GM12873 (cell line): ENCODE measurements around the gene TP53AIP1.

Experiments
- CTCF ChIP-seq: IDR thresholded peaks from 2 replicates; pipeline ENCODE4 v1.5.1; 2012; ENCODE audit warnings: low read depth, mild to moderate bottlenecking, moderate library complexity, low read length, control low read depth; ENCODE audit not compliant: insufficient read depth; ENCODE audit errors: missing control alignments

TP53AIP1 gene

GRCh38 chr11:128905345-128906184, 37.1 kb downstream of the TP53AIP1 start:
- peak; percentile 50 for TF ChIP-seq CTCF

DNA sequence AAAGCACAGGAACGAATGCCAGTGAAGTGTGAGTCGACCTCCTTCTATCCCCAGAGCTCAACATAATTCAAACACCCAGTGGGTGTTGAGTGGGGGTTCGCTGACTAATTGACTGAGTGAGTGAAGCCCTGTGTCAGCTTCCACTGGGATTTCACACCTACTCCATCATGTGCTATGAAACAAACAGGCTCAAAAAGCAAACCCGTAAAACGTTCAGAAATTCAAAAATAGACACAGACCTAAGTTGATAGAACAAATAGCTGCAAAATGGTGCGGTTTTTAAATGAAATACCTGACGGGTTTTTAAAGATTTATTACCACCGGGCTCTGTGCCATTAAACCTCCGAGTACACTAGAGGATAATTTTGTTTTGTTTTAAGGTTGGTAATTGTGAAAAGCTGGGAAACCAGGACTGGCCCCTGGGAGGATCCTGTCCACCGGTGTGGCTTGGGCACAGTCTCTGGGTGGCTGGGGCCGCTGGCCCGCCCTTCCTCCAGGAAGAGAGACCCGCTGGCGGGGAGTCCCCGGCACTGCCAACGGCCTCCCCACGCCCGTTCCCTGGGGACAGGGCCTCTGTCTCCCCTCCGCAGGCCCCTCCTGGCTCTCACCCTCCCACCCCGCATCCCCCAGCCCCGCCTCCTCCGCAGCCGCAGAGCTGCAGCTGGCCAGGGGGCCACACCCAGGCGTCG, 37.9 kb downstream of the TP53AIP1 start:
- no peak for TF ChIP-seq CTCF

DNA sequence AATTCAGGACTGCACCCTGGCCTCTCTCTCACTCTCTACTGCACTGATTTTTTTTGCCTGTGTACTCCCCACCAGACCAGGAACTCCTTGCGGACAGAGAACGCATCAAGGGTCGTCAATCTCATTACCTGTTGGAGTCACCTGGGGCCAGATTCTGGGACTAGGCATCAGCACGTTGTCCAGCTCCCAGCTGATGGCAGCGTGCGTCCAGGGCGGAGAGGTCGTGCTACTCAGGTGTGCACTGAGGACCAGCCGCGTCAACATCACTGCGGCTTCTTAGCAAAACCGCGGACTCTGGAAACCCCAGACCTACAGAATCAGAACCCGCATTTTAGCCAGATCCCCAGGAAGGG, 38.4 kb downstream of the TP53AIP1 start:
- no peak for TF ChIP-seq CTCF

- TF ChIP-seq CTCF, result no peak
Measured at GRCh38 chr11:128903248-128904061, 39.2 kb downstream of the TP53AIP1 start.

DNA sequence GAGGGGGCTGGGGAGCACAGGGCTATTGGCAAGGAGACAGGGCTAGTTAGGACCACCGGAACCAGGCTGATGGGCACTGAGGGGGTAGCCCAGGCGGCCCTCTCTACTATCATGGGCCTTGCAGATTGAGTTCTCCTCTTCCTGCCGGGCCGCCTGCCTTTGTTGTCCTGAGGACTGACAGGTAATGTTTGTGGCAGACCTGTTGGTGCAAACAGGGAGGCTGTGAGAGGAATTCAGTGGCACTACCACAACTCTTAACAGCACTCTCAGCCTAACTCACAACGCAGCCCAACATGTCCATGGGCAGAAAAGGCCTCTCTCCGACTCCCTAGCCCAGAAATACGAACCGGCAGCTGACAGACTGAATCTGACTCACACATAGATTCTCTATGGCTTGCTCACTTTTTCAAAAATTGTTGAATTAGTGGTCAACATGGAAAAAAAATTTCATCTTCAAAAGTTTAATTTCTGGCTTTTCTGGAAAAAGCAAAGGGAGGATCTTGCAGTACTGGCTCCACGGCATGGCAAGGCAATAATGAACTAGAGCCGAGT, 40.1 kb downstream of the TP53AIP1 start:
- no peak for TF ChIP-seq CTCF

GRCh38 chr11:128901653-128902514, 40.8 kb downstream of the TP53AIP1 start:
- no peak for TF ChIP-seq CTCF
